GM18498 (cell line): ENCODE data around the gene RNF144B.

Experiments used
- ATAC-seq: cut with Tn5 transposase; IDR thresholded peaks from one replicate; pipeline ENCODE4 v1.9.1; 2021; ENCODE audit warnings: mild to moderate bottlenecking, moderate library complexity; ENCODE audit not compliant: unreplicated experiment

The RNF144B gene

GRCh38 chr6:18506382-18507017 is 119.3 kb downstream of the RNF144B start:
- no peak for ATAC-seq

- ATAC-seq = no peak
Observed at GRCh38 chr6:18507018-18507415, 119.9 kb downstream of the RNF144B start.

- ATAC-seq = no peak
Observed at GRCh38 chr6:18507561-18507960, 120.4 kb downstream of the RNF144B start.

- ATAC-seq = no peak
Observed at GRCh38 chr6:18509871-18510643, 122.9 kb downstream of the RNF144B start.

GRCh38 chr6:18510644-18511033 is 123.5 kb downstream of the RNF144B start:
- ATAC-seq = no peak

GRCh38 chr6:18511211-18511610 is 124.1 kb downstream of the RNF144B start:
- ATAC-seq = no peak

GRCh38 chr6:18513253-18513798 is 126.2 kb downstream of the RNF144B start:
- no peak for ATAC-seq

- ATAC-seq = no peak
Observed at GRCh38 chr6:18514180-18514579, 127.0 kb downstream of the RNF144B start.

GRCh38 chr6:18515767-18516166 is 128.6 kb downstream of the RNF144B start:
- no peak for ATAC-seq
